Mesenchymal stem cell (in vitro differentiated cells and primary cell): ENCODE results near the gene SMIM35.

Experiments
- DNase-seq: peaks from one replicate; pipeline ENCODE4 v3.0.0-alpha.2; 2013
- H2AFZ ChIP-seq: one replicate; pipeline ENCODE4 v1.6.1; 2013; ENCODE audit warnings: low read depth, mild to moderate bottlenecking, control low read depth, inconsistent platforms, low read length, moderate library complexity
- H2AK5ac ChIP-seq: 2 replicates; pipeline ENCODE4 v1.6.1; 2013; ENCODE audit warnings: low read length, moderate library complexity, mild to moderate bottlenecking, inconsistent platforms; ENCODE audit not compliant: severe bottlenecking
- H2BK120ac ChIP-seq: one replicate; pipeline ENCODE4 v1.6.1; 2013; ENCODE audit warnings: low read depth, mild to moderate bottlenecking, inconsistent platforms, low read length, moderate library complexity
- H2BK12ac ChIP-seq, 2 experiments: one replicate each; pipeline ENCODE4 v1.6.1; 2013; ENCODE audit warnings: inconsistent platforms in 2 of 2, low read length in 2 of 2, mild to moderate bottlenecking in 2 of 2, moderate library complexity in 2 of 2, control low read depth in 1 of 2
- H2BK15ac ChIP-seq: one replicate; pipeline ENCODE4 v1.6.1; 2013; ENCODE audit warnings: mild to moderate bottlenecking, low read depth, inconsistent platforms; ENCODE audit not compliant: poor library complexity, severe bottlenecking
- H2BK5ac ChIP-seq: 2 replicates; pipeline ENCODE4 v1.6.1; 2013; ENCODE audit warnings: low read depth, mild to moderate bottlenecking, low read length, control low read depth, inconsistent platforms; ENCODE audit not compliant: poor library complexity, severe bottlenecking
- H3K14ac ChIP-seq, 2 experiments: one replicate each; pipeline ENCODE4 v1.6.1; 2013; ENCODE audit warnings: inconsistent platforms in 2 of 2, low read length in 2 of 2, control low read depth in 1 of 2, mild to moderate bottlenecking in 1 of 2, moderate library complexity in 1 of 2
- H3K18ac ChIP-seq, 2 experiments: one replicate each; pipeline ENCODE4 v1.6.1; 2013; ENCODE audit warnings: inconsistent platforms in 2 of 2, low read length in 2 of 2, control low read depth in 1 of 2, low read depth in 1 of 2, mild to moderate bottlenecking in 1 of 2
- H3K23ac ChIP-seq, 2 experiments: one replicate each; pipeline ENCODE4 v1.6.1; 2013; ENCODE audit warnings: inconsistent platforms in 2 of 2, low read length in 2 of 2, mild to moderate bottlenecking in 2 of 2, moderate library complexity in 2 of 2, control low read depth in 1 of 2
- H3K27ac ChIP-seq: 2 replicates; pipeline ENCODE4 v1.5.1; 2013; ENCODE audit warnings: mild to moderate bottlenecking, moderate library complexity, low read length, control low read depth, inconsistent platforms; ENCODE audit not compliant: poor library complexity, severe bottlenecking
- H3K27me3 ChIP-seq, 2 experiments: 2 replicates each; pipeline versions ENCODE4 v1.6.1 to v1.7.0; 2013; ENCODE audit warnings: low read length in 2 of 2, mild to moderate bottlenecking in 2 of 2, moderate library complexity in 2 of 2, control low read depth in 1 of 2, inconsistent platforms in 1 of 2; ENCODE audit not compliant: control insufficient read depth in 1 of 2, insufficient read depth in 1 of 2
- H3K36me3 ChIP-seq, 2 experiments: 2 replicates each; pipeline versions ENCODE4 v1.6.1 to v1.7.0; 2013; ENCODE audit warnings: low read length in 2 of 2, control low read depth in 1 of 2, inconsistent platforms in 1 of 2, low read depth in 1 of 2, mild to moderate bottlenecking in 1 of 2; ENCODE audit not compliant: insufficient read depth in 2 of 2, control insufficient read depth in 1 of 2
- H3K4ac ChIP-seq, 2 experiments: one replicate each; pipeline ENCODE4 v1.6.1; 2013; ENCODE audit warnings: inconsistent platforms in 2 of 2, low read length in 2 of 2, mild to moderate bottlenecking in 2 of 2, moderate library complexity in 2 of 2, control low read depth in 1 of 2, low read depth in 1 of 2
- H3K4me1 ChIP-seq: 2 replicates; pipeline ENCODE4 v1.6.1; 2013; ENCODE audit warnings: low read depth, low read length, control low read depth; ENCODE audit not compliant: control insufficient read depth, insufficient read depth
- H3K4me2 ChIP-seq: 2 replicates; pipeline ENCODE4 v1.6.1; 2013; ENCODE audit warnings: low read length, mild to moderate bottlenecking, inconsistent platforms; ENCODE audit not compliant: poor library complexity, severe bottlenecking
- H3K4me3 ChIP-seq, 2 experiments: 2 replicates each; pipeline versions ENCODE4 v1.5.1 to v1.7.0; 2013; ENCODE audit warnings: low read length in 2 of 2, mild to moderate bottlenecking in 2 of 2, control low read depth in 1 of 2, low read depth in 1 of 2; ENCODE audit not compliant: insufficient read depth in 1 of 2
- H3K79me1 ChIP-seq: replicated peaks from 2 replicates; pipeline ENCODE4 v1.6.1; 2013; ENCODE audit warnings: mild to moderate bottlenecking, control low read depth, low read length, inconsistent platforms; ENCODE audit not compliant: poor library complexity, severe bottlenecking
- H3K9ac ChIP-seq: 2 replicates; pipeline ENCODE4 v1.7.0; 2013; ENCODE audit warnings: mild to moderate bottlenecking, low read length, moderate library complexity
- H3K9me3 ChIP-seq: 2 replicates; pipeline ENCODE4 v1.7.0; 2013; ENCODE audit warnings: mild to moderate bottlenecking, low read length; ENCODE audit not compliant: control insufficient read depth
- H4K8ac ChIP-seq: one replicate; pipeline ENCODE4 v1.6.1; 2013; ENCODE audit warnings: inconsistent platforms, mild to moderate bottlenecking, low read length, moderate library complexity
- H4K91ac ChIP-seq: one replicate; pipeline ENCODE4 v1.6.1; 2013; ENCODE audit warnings: mild to moderate bottlenecking, low read length, inconsistent platforms
- WGBS: methylation state at CpG from one replicate; pipeline ENCODE4 v1.1.7; 2013; ENCODE audit warnings: mixed read lengths; 5-methylcytosine and 5-hydroxymethylcytosine counted together

Gene SMIM35

GRCh38 chr11:118128310-118128709 lies 41.5 kb upstream of the SMIM35 start:
- H3K14ac ChIP-seq: no peak overlapping the region

DNA sequence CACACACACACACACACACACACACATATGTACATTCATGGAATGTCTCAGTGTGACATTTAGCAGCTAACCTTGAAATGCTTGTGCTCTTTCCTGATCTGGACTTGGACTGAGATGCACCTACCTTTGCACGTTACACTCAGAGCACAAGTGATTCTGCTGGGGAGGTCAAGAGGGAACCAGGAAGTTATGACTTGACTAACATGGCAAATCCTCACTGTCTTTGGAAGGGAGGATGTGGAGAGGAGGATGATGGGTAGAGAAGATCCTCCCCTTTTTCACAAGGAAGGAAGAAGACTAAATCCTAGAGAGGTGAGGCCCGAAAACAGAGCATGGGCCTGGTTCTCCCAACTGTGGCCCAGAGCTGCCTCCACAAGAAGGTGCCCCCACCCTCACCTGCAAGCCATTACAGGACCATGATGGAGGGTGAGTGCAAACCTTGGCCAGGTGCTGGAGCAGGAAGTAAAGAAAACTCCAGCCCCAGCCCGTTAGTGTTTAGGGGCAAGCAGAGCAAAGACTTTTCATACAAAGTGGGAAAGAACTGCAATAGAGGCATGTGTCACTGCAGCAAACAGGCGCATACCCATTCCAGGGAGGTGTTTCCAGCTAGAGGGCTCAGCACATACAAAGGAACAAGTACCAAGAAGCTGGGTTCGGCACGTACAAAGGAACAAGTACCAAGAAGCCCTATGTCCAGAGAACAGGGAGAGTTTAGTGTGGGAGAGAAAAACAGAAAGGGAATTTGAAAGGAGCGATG lies 39.5 kb upstream of the SMIM35 start:
- no peaks in the 10 kb centered on the region for H3K79me1 ChIP-seq
- DNase-seq: no peak
- no peaks in the 10 kb centered on the region for H3K4me1 ChIP-seq
- H3K4me3 ChIP-seq: no peak overlapping the region
- H3K18ac ChIP-seq: no peak overlapping the region
- no peak overlapping the region for H4K8ac ChIP-seq
- no peak overlapping the region for H3K23ac ChIP-seq
- H3K4me2 ChIP-seq: no peak overlapping the region
- no peak overlapping the region for H2BK12ac ChIP-seq
- H3K36me3 ChIP-seq: no peaks in the 10 kb centered on the region
- 90% methylated on average over 6 of the region's 7 CpGs for WGBS
- H3K9me3 ChIP-seq: no peaks in the 10 kb centered on the region
- peaks cover 18 to 47% of the 10 kb centered on the region in 2 experiments for H3K27me3 ChIP-seq
- no peak overlapping the region for H2BK120ac ChIP-seq
- H2BK15ac ChIP-seq: no peak overlapping the region
- H4K91ac ChIP-seq: no peak overlapping the region
- no peak overlapping the region for H2AFZ ChIP-seq
- H3K9ac ChIP-seq: no peak overlapping the region
- H3K27ac ChIP-seq: no peak overlapping the region
- H3K4ac ChIP-seq: no peak overlapping the region
- H2AK5ac ChIP-seq: no peak overlapping the region
- H3K14ac ChIP-seq: no peak overlapping the region
- no peak overlapping the region for H2BK5ac ChIP-seq

More at GRCh38 chr11:118128310-118128709, 41.5 kb upstream of the SMIM35 start:
- H3K9me3 ChIP-seq: no peaks in the 10 kb centered on the region
- no peak overlapping the region for H3K18ac ChIP-seq
- no peak overlapping the region for H2BK15ac ChIP-seq
- H2AK5ac ChIP-seq: no peak overlapping the region
- peaks cover 23 to 53% of the 10 kb centered on the region in 2 experiments for H3K27me3 ChIP-seq
- no peak for DNase-seq
- no peak overlapping the region for H3K4ac ChIP-seq
- 55% methylated on average over 4 of the region's 4 CpGs for WGBS
- H3K27ac ChIP-seq: no peak overlapping the region
- H4K91ac ChIP-seq: no peak overlapping the region
- no peaks in the 10 kb centered on the region for H3K4me1 ChIP-seq
- H2BK120ac ChIP-seq: no peak overlapping the region
- no peak overlapping the region for H3K9ac ChIP-seq
- H3K79me1 ChIP-seq: no peaks in the 10 kb centered on the region
- H3K23ac ChIP-seq: no peak overlapping the region
- H2AFZ ChIP-seq: no peak overlapping the region
- H4K8ac ChIP-seq: no peak overlapping the region
- H3K36me3 ChIP-seq: no peaks in the 10 kb centered on the region
- H3K4me3 ChIP-seq: no peak overlapping the region
- H2BK5ac ChIP-seq: no peak overlapping the region
- no peak overlapping the region for H3K4me2 ChIP-seq
- no peak overlapping the region for H2BK12ac ChIP-seq

- no peak overlapping the region for H3K18ac ChIP-seq
These were observed 38.3 kb upstream of the SMIM35 start for GRCh38 chr11:118124929-118125535.

GRCh38 chr11:118120793-118121192 lies 34.0 kb upstream of the SMIM35 start:
- Histone ChIP-seq H4K8ac (no peak overlapping the region), H3K14ac (no peak overlapping the region), H3K9me3 (no peaks in the 10 kb centered on the region), H2BK5ac (no peak overlapping the region), H3K9ac (no peak overlapping the region), H3K4me2 (no peak overlapping the region), H3K79me1 (no peaks in the 10 kb centered on the region), H3K4ac (no peak overlapping the region), H3K4me3 (no peak overlapping the region), H2BK120ac (no peak overlapping the region), H2BK12ac (no peak overlapping the region), H3K18ac (no peak overlapping the region), H2AK5ac (no peak overlapping the region), H3K27ac (no peak overlapping the region), H3K36me3 (no peaks in the 10 kb centered on the region), H2AFZ (no peak overlapping the region), H3K4me1 (no peaks in the 10 kb centered on the region), H4K91ac (no peak overlapping the region), H2BK15ac (no peak overlapping the region), H3K23ac (no peak overlapping the region), H3K27me3 (peaks cover 37 to 45% of the 10 kb centered on the region in 2 experiments)
- DNase-seq: no peak
- WGBS: 100% methylated on average over 1 of the region's 1 CpG

More at GRCh38 chr11:118124929-118125535, 38.3 kb upstream of the SMIM35 start:
- Histone ChIP-seq H3K4me1 (no peaks in the 10 kb centered on the region), H3K27me3 (peaks cover 22 to 38% of the 10 kb centered on the region in 2 experiments), H3K27ac (no peak overlapping the region), H2BK5ac (no peak overlapping the region), H2BK120ac (no peak overlapping the region), H3K36me3 (no peaks in the 10 kb centered on the region), H3K79me1 (no peaks in the 10 kb centered on the region), H2BK12ac (no peak overlapping the region), H3K14ac (no peak overlapping the region), H3K4me2 (no peak overlapping the region), H2AFZ (no peak overlapping the region), H3K4me3 (no peak overlapping the region), H3K9ac (no peak overlapping the region), H3K23ac (no peak overlapping the region), H3K4ac (no peak overlapping the region), H4K8ac (no peak overlapping the region), H2BK15ac (no peak overlapping the region), H3K9me3 (no peaks in the 10 kb centered on the region), H4K91ac (no peak overlapping the region), H2AK5ac (no peak overlapping the region)
- DNase-seq: no peak
- WGBS: 83% methylated on average over 8 of the region's 8 CpGs
